HCT116 (cell line): ENCODE data around the gene PITPNC1. TPM values are rescaled to one million over a fixed set of nuclear protein-coding genes. Genes with fewer than 3 reads are reported as not detected.

Experiments used
- ATAC-seq: fragments of 200-7000 bp; cut with Tn5 transposase; 2 replicates; pipeline ENCODE4 v1.9.1; 2020; ENCODE audit warnings: mild to moderate bottlenecking, moderate library complexity
- BruUV-seq: library from RNA; stranded (reverse); fragments of 400-500 nt; replicated peaks from 2 replicates; lab custom pipeline; 2021; lab: Mats Ljungman, UMichigan
- CTCF ChIA-PET: fragments of 300-600 bp; sonication (Branson Sonifier 250); formaldehyde crosslinking; loops from one replicate; lab custom pipeline; 2021; ENCODE audit warnings: antibody characterized with exemption; lab: Charles Lee
- POLR2A ChIA-PET: fragments of 300-600, 350-600 bp; sonication (Branson Sonifier 250); formaldehyde crosslinking; loops from one replicate; lab custom pipeline; 2021; ENCODE audit warnings: antibody characterized with exemption; lab: Charles Lee
- RAD21 ChIA-PET, 2 experiments: fragments of 300-600 bp; sonication (Branson Sonifier 250); formaldehyde crosslinking; loops; one replicate each; lab custom pipeline; 2023; ENCODE audit warnings: low total read pairs in 2 of 2; ENCODE audit not compliant: uncharacterized antibody in 2 of 2, unreplicated experiment in 2 of 2, low non-redundant PET in 1 of 2; lab: Charles Lee
- DNase-seq: peaks from one replicate; pipeline ENCODE4 v3.0.0-alpha.2; 2010; ENCODE audit warnings: low read depth, low spot score
- H2AFZ ChIP-seq: fragments of 200-600 bp; shearing (Covaris generic), sonication (generic); 2 replicates; pipeline ENCODE4 v1.6.1; 2017; ENCODE audit warnings: low read depth, mixed run types, mixed read lengths, antibody characterized with exemption, low read length; ENCODE audit not compliant: poor library complexity, severe bottlenecking
- H3K27ac ChIP-seq: 2 replicates; pipeline ENCODE4 v1.5.1; 2012; ENCODE audit warnings: low read depth, low read length
- H3K27me3 ChIP-seq: fragments of 200-600 bp; sonication (generic); 2 replicates; pipeline ENCODE4 v1.6.1; 2016; ENCODE audit warnings: mixed run types, low read length, mixed read lengths; ENCODE audit not compliant: insufficient read depth
- H3K36me3 ChIP-seq, 2 experiments: fragments of 200-500 bp in 1 of 2; fragments of 200-600 bp in 1 of 2; sonication (Bioruptor generic) in 1 of 2; sonication (generic) in 1 of 2; 2 replicates each; pipeline versions ENCODE4 v1.5.1 to v1.6.1; 2014 to 2016; ENCODE audit warnings: low read length in 2 of 2, inconsistent platforms in 1 of 2, mixed read lengths in 1 of 2, mixed run types in 1 of 2; ENCODE audit not compliant: insufficient read depth in 2 of 2, control insufficient read depth in 1 of 2
- H3K4me1 ChIP-seq, 2 experiments: fragments of 200-600 bp in 1 of 2; sonication (generic) in 1 of 2; 2 replicates each; pipeline versions ENCODE4 v1.5.1 to v1.6.1; 2012 to 2017; ENCODE audit warnings: low read length in 2 of 2, inconsistent platforms in 1 of 2, mild to moderate bottlenecking in 1 of 2, mixed read lengths in 1 of 2, mixed run types in 1 of 2, moderate library complexity in 1 of 2; ENCODE audit not compliant: insufficient read depth in 2 of 2, control insufficient read depth in 1 of 2
- H3K4me2 ChIP-seq: fragments of 200-600 bp; sonication (generic); 2 replicates; pipeline ENCODE4 v1.6.1; 2017; ENCODE audit warnings: mixed run types, low read length, mixed read lengths
- H3K4me3 ChIP-seq, 2 experiments: fragments of 200-600 bp in 1 of 2; sonication (generic) in 1 of 2; replicated peaks in 1 of 2; 2 replicates each; pipeline ENCODE4 v1.5.1; 2011 to 2016; ENCODE audit warnings: low read length in 2 of 2, control low read depth in 1 of 2, low read depth in 1 of 2, mild to moderate bottlenecking in 1 of 2, mixed read lengths in 1 of 2, mixed run types in 1 of 2
- H3K79me2 ChIP-seq: fragments of 200-600 bp; sonication (generic); 2 replicates; pipeline ENCODE4 v1.6.1; 2017; ENCODE audit warnings: mild to moderate bottlenecking, mixed run types, low read length, moderate library complexity, mixed read lengths; ENCODE audit not compliant: insufficient read depth
- H3K9ac ChIP-seq: fragments of 200-600 bp; sonication (generic); 2 replicates; pipeline ENCODE4 v1.6.1; 2016; ENCODE audit warnings: low read length, mixed read lengths
- H3K9me2 ChIP-seq: fragments of 200-600 bp; sonication (generic), shearing (Covaris generic); 2 replicates; pipeline ENCODE4 v1.6.1; 2017; ENCODE audit warnings: mixed run types, mild to moderate bottlenecking, moderate library complexity; ENCODE audit not compliant: insufficient read depth
- H3K9me3 ChIP-seq, 2 experiments: fragments of 200-500 bp in 1 of 2; fragments of 200-600 bp in 1 of 2; sonication (Bioruptor generic) in 1 of 2; sonication (generic) in 1 of 2; 2 replicates each; pipeline ENCODE4 v1.6.1; 2014 to 2017; ENCODE audit warnings: low read length in 2 of 2, mixed read lengths in 2 of 2, inconsistent platforms in 1 of 2, low read depth in 1 of 2, mild to moderate bottlenecking in 1 of 2, mixed run types in 1 of 2, moderate library complexity in 1 of 2; ENCODE audit not compliant: control insufficient read depth in 1 of 2, insufficient read depth in 1 of 2
- H4K20me1 ChIP-seq: fragments of 200-600 bp; sonication (generic), shearing (Covaris generic); 2 replicates; pipeline ENCODE4 v1.6.1; 2017; ENCODE audit warnings: mixed run types, mild to moderate bottlenecking, moderate library complexity; ENCODE audit not compliant: insufficient read depth
- EZH2 ChIP-seq: fragments of 200-600 bp; sonication (generic); IDR thresholded peaks from 2 replicates; pipeline ENCODE4 v1.6.1; 2017; ENCODE audit warnings: antibody characterized with exemption, mixed run types
- JUND ChIP-seq: IDR thresholded peaks from 2 replicates; pipeline ENCODE4 v1.6.1; 2012
- SRF ChIP-seq: IDR thresholded peaks from 2 replicates; pipeline ENCODE4 v1.6.1; 2012; ENCODE audit warnings: low read depth
- intact Hi-C: fragments of 100-400 bp; cut with micrococcal nuclease; formaldehyde crosslinking; loops from 2 replicates; pipeline ENCODE4 v1.10.0; 2022
- total RNA-seq: library from RNA; stranded (reverse); gene quantifications from one replicate; pipeline ENCODE4 v1.2.1, GENCODE V29; 2021; ENCODE audit not compliant: unreplicated experiment
- TF ChIP-seq, protein P1 (sequence below), 3 experiments: fragments of 200-600 bp in 1 of 3; sonication (generic) in 1 of 3; IDR thresholded peaks in 2 of 3; conservative IDR thresholded peaks in 1 of 3; 2 replicates each; pipeline ENCODE4 v1.5.1; 2012 to 2017; ENCODE audit warnings: low read depth in 2 of 3, low read length in 2 of 3, antibody characterized with exemption in 1 of 3, borderline replicate concordance in 1 of 3, control low read depth in 1 of 3, mild to moderate bottlenecking in 1 of 3, mixed read lengths in 1 of 3, mixed run types in 1 of 3, moderate library complexity in 1 of 3; ENCODE audit not compliant: insufficient read depth in 1 of 3
- TF ChIP-seq, protein P2 (sequence below): IDR thresholded peaks from 2 replicates; pipeline ENCODE4 v1.6.1; 2012; ENCODE audit warnings: low read depth

PITPNC1 gene
- total RNA-seq, 1 experiment from 2014 or later = 41.9 TPM

- Histone ChIP-seq H3K79me2 (no peaks in the 10 kb centered on the region), H4K20me1 (no peaks in the 10 kb centered on the region), H3K4me2 (no peak overlapping the region), H3K27me3 (no peaks in the 10 kb centered on the region), H3K36me3 (no peaks in the 10 kb centered on the region), H3K4me3 (no peak overlapping the region), H3K9me2 (0 out of 2 replicates have a peak, but pooled peaks cover 4% of the 10 kb centered on the region), H3K27ac (no peak overlapping the region), H3K9me3 (no peaks in the 10 kb centered on the region), H3K9ac (no peak overlapping the region), H3K4me1 (peaks cover 0 to 7% of the 10 kb centered on the region in 2 experiments; a peak in 1 of 4 replicates), H2AFZ (no peak overlapping the region)
- no TSS peak for BruUV-seq
- POLR2A ChIA-PET = interaction anchor here (1.2 kb wide), 1 partner anchor 15 kb away, joined by 3 read pairs; no protein-coding TSS in a partner anchor
- intact Hi-C loops = no loop called here
- CTCF ChIA-PET = no interaction called here
- DNase-seq (no peak), ATAC-seq (no peak)
- TF ChIP-seq EZH2 = no peak
- RAD21 ChIA-PET = interaction anchor here in 1 of 2 experiments (0.6 kb wide), 1 partner anchor 24 kb away, joined by 7 read pairs; no protein-coding TSS in a partner anchor
These were observed 167.4 kb downstream of the PITPNC1 start for GRCh38 chr17:67544364-67544955.

DNA sequence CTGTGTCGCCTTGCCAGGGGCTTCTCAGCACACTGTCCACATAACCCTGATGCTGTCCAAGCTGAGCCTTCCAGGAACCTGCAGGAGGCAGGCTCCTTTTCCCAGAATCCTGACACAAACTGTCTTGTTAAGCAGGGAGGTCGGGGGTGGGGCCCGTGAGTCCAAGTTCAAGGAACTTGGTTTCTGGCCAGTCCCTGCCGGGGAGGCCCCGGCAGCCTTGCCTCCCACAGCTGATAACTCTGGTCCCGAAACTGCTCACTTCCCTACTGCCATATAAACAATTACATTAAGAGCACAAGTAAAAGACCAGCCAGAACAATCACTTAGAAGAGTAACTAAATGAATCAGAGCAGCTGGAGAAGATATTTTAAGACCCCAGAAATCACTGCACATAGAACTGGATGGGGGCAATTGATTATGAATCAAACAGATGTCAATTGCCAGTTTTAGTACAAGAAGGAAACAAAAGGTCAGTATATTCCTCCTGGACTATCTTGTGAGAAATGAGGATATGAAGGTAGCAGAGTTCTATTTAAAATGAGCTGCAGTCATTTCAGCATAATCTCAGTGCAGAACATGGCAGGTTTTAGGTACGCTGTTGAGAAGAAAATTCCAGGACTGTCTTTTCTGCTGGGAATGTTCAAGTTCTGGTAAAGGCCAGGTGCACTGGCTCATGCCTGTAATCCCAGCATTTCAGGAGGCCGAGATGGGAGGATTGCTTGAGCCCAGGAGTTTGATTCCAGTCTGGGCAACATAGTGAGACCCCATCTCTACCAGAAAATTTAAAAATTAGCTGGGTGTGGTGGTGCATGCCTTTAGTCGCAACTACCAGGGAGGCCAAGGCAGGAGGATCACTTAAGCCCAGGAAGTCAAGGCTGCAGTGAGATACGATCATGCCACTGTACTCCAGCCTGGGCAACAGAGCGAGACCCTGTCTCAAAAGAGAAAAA lies 169.8 kb downstream of the PITPNC1 start:
- Histone ChIP-seq H3K4me3 (no peak overlapping the region), H3K9me3 (no peaks in the 10 kb centered on the region), H3K36me3 (no peaks in the 10 kb centered on the region), H3K27me3 (no peaks in the 10 kb centered on the region), H3K79me2 (no peaks in the 10 kb centered on the region), H2AFZ (no peak overlapping the region), H3K4me2 (no peak overlapping the region), H3K9ac (no peak overlapping the region), H4K20me1 (no peaks in the 10 kb centered on the region), H3K27ac (no peak overlapping the region), H3K9me2 (0 out of 2 replicates have a peak, but pooled peaks cover under 1% of the 10 kb centered on the region), H3K4me1 (peaks cover 0 to 7% of the 10 kb centered on the region in 2 experiments; a peak in 1 of 4 replicates)
- BruUV-seq = no TSS peak
- intact Hi-C loops = no loop called here
- ATAC-seq (peak; percentile 54), DNase-seq (no peak)
- ChIA-PET RAD21 (no interaction called here), POLR2A (no interaction called here), CTCF (no interaction called here)
- TF ChIP-seq, protein P1, sequence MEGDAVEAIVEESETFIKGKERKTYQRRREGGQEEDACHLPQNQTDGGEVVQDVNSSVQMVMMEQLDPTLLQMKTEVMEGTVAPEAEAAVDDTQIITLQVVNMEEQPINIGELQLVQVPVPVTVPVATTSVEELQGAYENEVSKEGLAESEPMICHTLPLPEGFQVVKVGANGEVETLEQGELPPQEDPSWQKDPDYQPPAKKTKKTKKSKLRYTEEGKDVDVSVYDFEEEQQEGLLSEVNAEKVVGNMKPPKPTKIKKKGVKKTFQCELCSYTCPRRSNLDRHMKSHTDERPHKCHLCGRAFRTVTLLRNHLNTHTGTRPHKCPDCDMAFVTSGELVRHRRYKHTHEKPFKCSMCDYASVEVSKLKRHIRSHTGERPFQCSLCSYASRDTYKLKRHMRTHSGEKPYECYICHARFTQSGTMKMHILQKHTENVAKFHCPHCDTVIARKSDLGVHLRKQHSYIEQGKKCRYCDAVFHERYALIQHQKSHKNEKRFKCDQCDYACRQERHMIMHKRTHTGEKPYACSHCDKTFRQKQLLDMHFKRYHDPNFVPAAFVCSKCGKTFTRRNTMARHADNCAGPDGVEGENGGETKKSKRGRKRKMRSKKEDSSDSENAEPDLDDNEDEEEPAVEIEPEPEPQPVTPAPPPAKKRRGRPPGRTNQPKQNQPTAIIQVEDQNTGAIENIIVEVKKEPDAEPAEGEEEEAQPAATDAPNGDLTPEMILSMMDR (IDR thresholded peaks at IDR 0.05 in 2 of 3, conservative IDR thresholded peaks at IDR 0.05 in 1 of 3; ENCODE audit: borderline replicate concordance in 1 of 3, insufficient read depth in 1 of 3, low read depth in 2 of 3, low read length in 2 of 3) = 0 out of 6 replicates have a peak, but pooled peaks of 1 of the 3 experiments have one; percentile 6
- no peak for TF ChIP-seq SRF
- TF ChIP-seq, protein P2, sequence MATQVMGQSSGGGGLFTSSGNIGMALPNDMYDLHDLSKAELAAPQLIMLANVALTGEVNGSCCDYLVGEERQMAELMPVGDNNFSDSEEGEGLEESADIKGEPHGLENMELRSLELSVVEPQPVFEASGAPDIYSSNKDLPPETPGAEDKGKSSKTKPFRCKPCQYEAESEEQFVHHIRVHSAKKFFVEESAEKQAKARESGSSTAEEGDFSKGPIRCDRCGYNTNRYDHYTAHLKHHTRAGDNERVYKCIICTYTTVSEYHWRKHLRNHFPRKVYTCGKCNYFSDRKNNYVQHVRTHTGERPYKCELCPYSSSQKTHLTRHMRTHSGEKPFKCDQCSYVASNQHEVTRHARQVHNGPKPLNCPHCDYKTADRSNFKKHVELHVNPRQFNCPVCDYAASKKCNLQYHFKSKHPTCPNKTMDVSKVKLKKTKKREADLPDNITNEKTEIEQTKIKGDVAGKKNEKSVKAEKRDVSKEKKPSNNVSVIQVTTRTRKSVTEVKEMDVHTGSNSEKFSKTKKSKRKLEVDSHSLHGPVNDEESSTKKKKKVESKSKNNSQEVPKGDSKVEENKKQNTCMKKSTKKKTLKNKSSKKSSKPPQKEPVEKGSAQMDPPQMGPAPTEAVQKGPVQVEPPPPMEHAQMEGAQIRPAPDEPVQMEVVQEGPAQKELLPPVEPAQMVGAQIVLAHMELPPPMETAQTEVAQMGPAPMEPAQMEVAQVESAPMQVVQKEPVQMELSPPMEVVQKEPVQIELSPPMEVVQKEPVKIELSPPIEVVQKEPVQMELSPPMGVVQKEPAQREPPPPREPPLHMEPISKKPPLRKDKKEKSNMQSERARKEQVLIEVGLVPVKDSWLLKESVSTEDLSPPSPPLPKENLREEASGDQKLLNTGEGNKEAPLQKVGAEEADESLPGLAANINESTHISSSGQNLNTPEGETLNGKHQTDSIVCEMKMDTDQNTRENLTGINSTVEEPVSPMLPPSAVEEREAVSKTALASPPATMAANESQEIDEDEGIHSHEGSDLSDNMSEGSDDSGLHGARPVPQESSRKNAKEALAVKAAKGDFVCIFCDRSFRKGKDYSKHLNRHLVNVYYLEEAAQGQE = no peak
- no peak for TF ChIP-seq JUND
